ENCODE data around the gene DCAF6.

DCAF6 gene

GRCh38 chr1:168095476-168095875 is 159.0 kb downstream of the DCAF6 start:
- no peak for TF ChIP-seq POLR2A (IDR thresholded peaks at IDR 0.05; ENCODE audit: low read length)
- no peak for TF ChIP-seq GATA1 (IDR thresholded peaks at IDR 0.05; ENCODE audit: low read depth, low read length)
- no peak for DNase-seq

DNA sequence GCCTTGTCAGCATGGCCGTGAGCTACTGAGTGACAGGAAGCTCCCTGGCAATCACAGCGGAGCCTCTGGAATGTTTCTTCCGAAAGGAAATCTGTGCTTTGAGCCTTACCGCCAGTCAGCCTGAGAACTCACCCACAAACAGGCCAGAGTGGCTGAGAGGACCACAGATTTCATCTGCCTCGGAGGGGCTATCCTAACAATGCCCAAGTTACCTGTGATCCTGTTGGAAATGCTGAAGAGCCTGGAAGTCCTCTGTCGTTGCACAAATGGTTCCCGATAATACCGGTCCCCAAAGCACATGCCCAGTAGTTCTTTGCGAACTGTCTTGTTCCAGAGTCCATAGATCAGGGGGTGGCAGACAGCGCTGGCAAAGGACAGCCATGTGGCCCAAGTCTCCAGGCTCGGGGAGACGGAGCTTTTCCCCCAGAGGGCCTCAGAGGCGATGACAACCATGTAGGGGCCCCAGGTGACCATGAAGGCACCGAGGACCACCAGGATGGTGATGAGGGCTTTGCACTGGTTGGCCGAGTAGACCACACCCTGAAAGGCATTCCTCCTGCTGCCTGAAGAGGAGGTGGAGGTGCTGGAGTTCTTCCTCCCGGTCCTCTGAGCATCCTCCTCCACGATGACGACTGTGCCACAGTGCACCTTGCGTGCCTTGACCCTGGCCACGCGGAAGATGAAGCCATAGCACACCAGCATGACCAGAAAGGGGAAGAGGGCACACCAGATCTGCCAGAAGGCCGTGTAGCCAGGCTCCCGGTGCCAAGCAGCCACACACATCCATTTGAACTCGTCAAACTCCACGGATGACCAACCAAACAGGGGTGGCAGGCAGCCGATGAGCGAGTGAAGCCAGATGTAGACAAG is 160.0 kb downstream of the DCAF6 start:
- TF ChIP-seq POLR2A (IDR thresholded peaks at IDR 0.05; ENCODE audit: low read length) (no peak), GATA1 (IDR thresholded peaks at IDR 0.05; ENCODE audit: low read depth, low read length) (no peak)
- no peak for DNase-seq

DNA sequence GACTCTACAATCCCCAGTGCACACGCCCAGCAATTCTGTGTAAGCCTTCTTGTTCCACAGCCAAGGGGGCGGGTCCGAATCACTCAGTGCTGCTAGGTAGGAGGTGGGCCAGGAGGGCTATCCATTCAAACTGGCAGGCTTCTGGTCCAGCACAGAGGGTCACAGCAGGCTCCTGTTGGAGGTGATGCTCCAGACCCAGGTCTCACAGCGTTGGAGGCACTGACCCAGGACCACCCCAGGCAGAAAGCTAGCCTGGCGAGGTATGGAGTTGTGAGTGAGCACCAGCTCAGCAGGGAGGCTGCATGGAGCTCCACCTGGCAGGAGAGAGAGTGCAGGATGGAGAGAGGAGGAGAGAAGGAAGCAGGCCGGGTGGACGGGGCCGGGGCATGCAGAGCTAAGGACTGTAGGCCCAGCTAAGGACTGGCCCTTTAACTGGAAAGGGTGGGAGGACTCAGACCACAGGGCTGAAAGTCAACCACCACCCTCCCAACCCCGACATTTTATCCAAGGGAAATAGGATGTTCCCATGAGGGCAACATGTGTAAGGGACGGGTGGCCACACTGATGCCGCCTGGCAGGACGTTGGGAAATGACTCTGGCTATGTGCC is 161.5 kb downstream of the DCAF6 start:
- TF ChIP-seq POLR2A (IDR thresholded peaks at IDR 0.05; ENCODE audit: low read length) (no peak), GATA1 (IDR thresholded peaks at IDR 0.05; ENCODE audit: low read depth, low read length) (no peak)

GRCh38 chr1:168098534-168099320 is 162.2 kb downstream of the DCAF6 start:
- TF ChIP-seq GATA1 (IDR thresholded peaks at IDR 0.05; ENCODE audit: low read depth, low read length) (no peak), POLR2A (IDR thresholded peaks at IDR 0.05; ENCODE audit: low read length) (no peak)
- no peak for DNase-seq

More for the DNA sequence above, 161.5 kb downstream of the DCAF6 start:
- no peak for DNase-seq

GRCh38 chr1:168099337-168099801 is 162.9 kb downstream of the DCAF6 start:
- TF ChIP-seq POLR2A (IDR thresholded peaks at IDR 0.05; ENCODE audit: low read length): no peak
- DNase-seq: no peak

DNA sequence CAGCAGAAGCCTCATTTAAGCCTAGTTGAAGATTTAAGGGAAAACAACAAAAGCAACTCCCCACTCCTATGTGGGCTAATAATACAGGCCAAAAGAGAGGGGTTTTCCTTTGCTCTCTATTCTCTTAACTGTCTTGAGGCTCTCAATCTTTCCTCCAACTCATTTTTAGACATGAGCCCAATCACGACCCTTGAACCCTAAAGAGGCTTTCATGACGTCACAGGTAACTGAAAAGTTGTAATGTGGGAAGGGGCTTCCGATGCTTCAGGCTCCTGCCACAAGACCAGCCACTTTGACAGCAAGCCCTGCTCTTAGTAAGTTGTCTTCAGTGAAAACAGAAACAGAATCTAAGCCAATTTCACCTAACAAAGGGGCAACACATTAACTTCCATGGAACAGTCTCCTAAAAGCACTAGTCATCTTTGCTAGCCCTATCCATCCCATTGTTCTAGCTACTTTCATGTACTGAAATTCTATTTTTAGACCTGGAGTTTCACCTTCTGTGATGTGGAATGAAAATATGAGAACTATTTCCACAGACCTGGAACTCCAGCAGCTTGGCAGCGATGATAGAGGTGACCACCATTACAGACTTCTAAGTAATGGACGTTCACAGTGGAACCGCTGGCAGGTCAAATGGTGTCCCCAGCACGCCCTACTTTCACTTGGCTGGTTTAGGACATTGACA is 164.0 kb downstream of the DCAF6 start:
- no peak for TF ChIP-seq GATA1 (IDR thresholded peaks at IDR 0.05; ENCODE audit: low read depth, low read length)
- no peak for TF ChIP-seq POLR2A (IDR thresholded peaks at IDR 0.05; ENCODE audit: low read length)
- no peak for DNase-seq

GRCh38 chr1:168101336-168101735 is 164.9 kb downstream of the DCAF6 start:
- TF ChIP-seq GATA1 (IDR thresholded peaks at IDR 0.05; ENCODE audit: low read depth, low read length): no peak
- TF ChIP-seq POLR2A (IDR thresholded peaks at IDR 0.05; ENCODE audit: low read length): no peak
- DNase-seq: no peak

DNA sequence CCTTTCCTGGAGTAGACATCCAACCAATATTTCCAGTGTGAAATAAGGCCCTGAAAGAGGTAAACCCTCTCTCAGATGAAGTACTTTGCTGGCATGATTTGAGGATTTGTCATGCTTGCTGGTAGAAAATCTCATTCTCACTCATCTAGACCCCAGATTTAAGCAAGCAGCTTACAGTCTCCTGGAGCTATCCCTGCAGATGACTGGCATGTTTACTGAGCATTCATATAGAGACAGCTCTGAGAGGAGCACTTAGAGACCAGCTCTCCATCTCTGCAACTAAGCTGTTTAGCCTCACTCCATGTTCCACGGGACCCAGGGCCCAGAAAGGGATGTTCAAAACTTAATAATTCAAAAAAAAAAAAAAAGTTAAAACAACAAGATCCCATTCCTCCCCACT is 166.0 kb downstream of the DCAF6 start:
- TF ChIP-seq GATA1 (IDR thresholded peaks at IDR 0.05; ENCODE audit: low read depth, low read length): no peak
- TF ChIP-seq POLR2A (IDR thresholded peaks at IDR 0.05; ENCODE audit: low read length): no peak
- DNase-seq: no peak

- DNase-seq: no peak
- TF ChIP-seq POLR2A (IDR thresholded peaks at IDR 0.05; ENCODE audit: low read length): no peak
- no peak for TF ChIP-seq GATA1 (IDR thresholded peaks at IDR 0.05; ENCODE audit: low read depth, low read length)
Observed at GRCh38 chr1:168104535-168104934, 168.1 kb downstream of the DCAF6 start.

- TF ChIP-seq GATA1 (IDR thresholded peaks at IDR 0.05; ENCODE audit: low read depth, low read length) (no peak), POLR2A (IDR thresholded peaks at IDR 0.05; ENCODE audit: low read length) (no peak)
- no peak for DNase-seq
Observed at GRCh38 chr1:168105846-168106245, 169.4 kb downstream of the DCAF6 start.

GRCh38 chr1:168106274-168106673 is 169.8 kb downstream of the DCAF6 start:
- TF ChIP-seq GATA1 (IDR thresholded peaks at IDR 0.05; ENCODE audit: low read depth, low read length) (no peak), POLR2A (IDR thresholded peaks at IDR 0.05; ENCODE audit: low read length) (no peak)
- DNase-seq: no peak

DNA sequence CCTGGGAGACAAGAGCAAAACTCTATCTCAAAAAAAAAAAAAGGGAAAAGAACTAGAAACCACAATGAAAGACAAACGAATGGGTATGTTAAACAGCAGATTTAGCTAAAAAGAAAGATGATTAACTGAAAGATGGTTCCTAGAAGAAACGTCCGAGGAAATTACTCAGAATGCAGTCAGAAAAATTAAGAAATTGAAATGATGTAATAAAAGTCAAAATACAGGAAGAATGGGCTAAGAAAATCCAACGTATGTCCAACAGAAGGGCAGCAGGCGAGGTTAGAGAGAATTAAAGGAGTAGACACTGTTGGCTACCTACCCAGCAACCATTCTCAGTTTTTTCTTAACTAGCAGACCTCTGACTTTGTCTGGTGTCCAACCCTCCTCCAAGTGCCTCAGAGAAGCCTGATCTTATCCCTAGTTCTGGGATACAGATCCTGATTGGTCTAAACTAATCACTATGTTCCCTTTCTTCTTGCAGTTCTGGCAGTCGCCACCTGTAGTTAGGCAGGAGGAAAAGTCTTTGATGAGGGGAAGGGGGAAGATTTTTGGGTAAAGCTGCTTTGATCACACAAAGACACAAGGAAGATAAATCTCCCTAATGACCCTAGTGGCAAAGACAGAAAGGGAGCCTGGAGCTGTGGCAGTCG is 174.5 kb downstream of the DCAF6 start:
- no peak for TF ChIP-seq GATA1 (IDR thresholded peaks at IDR 0.05; ENCODE audit: low read depth, low read length)
- no peak for TF ChIP-seq POLR2A (IDR thresholded peaks at IDR 0.05; ENCODE audit: low read length)
- DNase-seq: no peak

DNA sequence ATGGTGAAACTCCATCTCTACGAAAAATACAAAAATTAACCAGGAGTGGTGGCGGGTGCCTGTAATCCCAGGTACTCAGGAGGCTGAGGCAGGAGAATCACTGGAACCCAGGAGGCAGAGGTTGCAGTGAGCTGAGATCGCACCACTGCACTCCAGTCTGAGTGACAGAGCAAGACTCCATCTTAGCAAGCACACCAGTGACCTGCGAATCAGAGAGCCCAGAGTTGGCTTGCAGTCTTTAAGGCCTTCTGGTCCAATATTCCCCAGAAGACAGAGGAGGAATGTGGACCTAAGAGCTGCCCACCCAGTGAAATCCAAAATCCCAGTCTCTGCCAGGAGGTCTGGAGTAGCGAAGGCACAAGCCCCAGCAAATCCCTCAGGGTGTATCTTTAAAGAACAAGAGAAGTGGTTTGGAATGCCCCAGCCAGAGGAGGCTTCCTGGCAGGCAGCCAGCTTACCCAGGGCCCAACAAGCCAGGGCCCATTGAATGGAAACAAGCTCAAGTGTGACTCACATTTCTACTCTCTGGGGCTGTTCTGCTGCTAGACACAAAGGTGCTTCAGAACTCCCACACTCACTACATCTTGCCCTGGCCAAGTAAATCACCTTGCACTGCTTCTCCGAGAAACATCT is 176.3 kb downstream of the DCAF6 start:
- TF ChIP-seq GATA1 (IDR thresholded peaks at IDR 0.05; ENCODE audit: low read depth, low read length) (no peak), POLR2A (IDR thresholded peaks at IDR 0.05; ENCODE audit: low read length) (no peak)
- peak in 1 of 2 experiments; percentile 12 for DNase-seq
